K562 (cell line): ENCODE measurements around the gene ADD1.

Experiments used
- EP300 ChIP-seq: IDR thresholded peaks from 2 replicates; pipeline ENCODE4 v1.6.1; 2012; ENCODE audit warnings: low read length, improper control_type of control experiment
- MTA2 ChIP-seq: fragments of 450-650 bp; IDR thresholded peaks from 2 replicates; pipeline ENCODE4 v1.6.1; 2016; ENCODE audit warnings: low read depth
- TF ChIP-seq, protein P1 (sequence below), 3 experiments: IDR thresholded peaks in 2 of 3; conservative IDR thresholded peaks in 1 of 3; 2 replicates each; pipeline ENCODE4 v1.5.1; 2011 to 2012; ENCODE audit warnings: low read length in 3 of 3, mild to moderate bottlenecking in 3 of 3, control low read depth in 2 of 3, improper control_type of control experiment in 1 of 3, inconsistent platforms in 1 of 3, low read depth in 1 of 3, mixed read lengths in 1 of 3, moderate library complexity in 1 of 3; ENCODE audit not compliant: insufficient read depth in 2 of 3

DNA sequence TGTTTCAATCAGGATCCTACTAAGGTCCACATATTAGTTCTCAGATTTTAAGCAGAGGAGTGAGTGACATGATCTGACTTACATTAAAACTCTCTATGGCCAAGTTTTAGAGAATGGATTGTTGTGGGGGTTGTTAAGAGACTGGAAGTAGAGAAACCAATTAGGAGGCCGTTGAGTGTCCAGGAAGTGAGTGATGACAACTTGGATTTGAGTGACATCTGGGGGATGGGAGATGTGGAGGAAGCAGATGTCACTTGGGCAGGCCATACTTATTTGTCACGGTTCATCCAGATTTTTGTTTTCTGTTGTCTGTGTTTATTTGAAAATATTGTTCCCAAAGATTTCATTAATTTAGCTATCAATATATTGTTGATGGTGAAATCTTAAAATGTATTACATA is 28.3 kb downstream of the ADD1 start:
- peak; percentile 10; the same call in 1 of the 2 replicates for TF ChIP-seq EP300
- TF ChIP-seq, protein P1, sequence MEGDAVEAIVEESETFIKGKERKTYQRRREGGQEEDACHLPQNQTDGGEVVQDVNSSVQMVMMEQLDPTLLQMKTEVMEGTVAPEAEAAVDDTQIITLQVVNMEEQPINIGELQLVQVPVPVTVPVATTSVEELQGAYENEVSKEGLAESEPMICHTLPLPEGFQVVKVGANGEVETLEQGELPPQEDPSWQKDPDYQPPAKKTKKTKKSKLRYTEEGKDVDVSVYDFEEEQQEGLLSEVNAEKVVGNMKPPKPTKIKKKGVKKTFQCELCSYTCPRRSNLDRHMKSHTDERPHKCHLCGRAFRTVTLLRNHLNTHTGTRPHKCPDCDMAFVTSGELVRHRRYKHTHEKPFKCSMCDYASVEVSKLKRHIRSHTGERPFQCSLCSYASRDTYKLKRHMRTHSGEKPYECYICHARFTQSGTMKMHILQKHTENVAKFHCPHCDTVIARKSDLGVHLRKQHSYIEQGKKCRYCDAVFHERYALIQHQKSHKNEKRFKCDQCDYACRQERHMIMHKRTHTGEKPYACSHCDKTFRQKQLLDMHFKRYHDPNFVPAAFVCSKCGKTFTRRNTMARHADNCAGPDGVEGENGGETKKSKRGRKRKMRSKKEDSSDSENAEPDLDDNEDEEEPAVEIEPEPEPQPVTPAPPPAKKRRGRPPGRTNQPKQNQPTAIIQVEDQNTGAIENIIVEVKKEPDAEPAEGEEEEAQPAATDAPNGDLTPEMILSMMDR (IDR thresholded peaks at IDR 0.05 in 2 of 3, conservative IDR thresholded peaks at IDR 0.05 in 1 of 3; ENCODE audit: insufficient read depth in 2 of 3, low read depth in 1 of 3, low read length in 3 of 3) = 0 out of 6 replicates have a peak, but pooled peaks of 1 of the 3 experiments have one; percentile 8
- no peak for TF ChIP-seq MTA2
